Tracheal epithelial cell (primary cell): ENCODE results near the gene ZNF285. TPM values are rescaled to one million over a fixed set of nuclear protein-coding genes. Genes with fewer than 3 reads are reported as not detected.

Experiments
- total RNA-seq: library from RNA; depleted of rRNA; stranded (reverse); fragments of >200 nt; gene quantifications from 2 replicates; pipeline ENCODE4 v1.2.1, GENCODE V29; 2014

The ZNF285 gene
- total RNA-seq, result 2.3 and 3.9 TPM in 2 replicates

DNA sequence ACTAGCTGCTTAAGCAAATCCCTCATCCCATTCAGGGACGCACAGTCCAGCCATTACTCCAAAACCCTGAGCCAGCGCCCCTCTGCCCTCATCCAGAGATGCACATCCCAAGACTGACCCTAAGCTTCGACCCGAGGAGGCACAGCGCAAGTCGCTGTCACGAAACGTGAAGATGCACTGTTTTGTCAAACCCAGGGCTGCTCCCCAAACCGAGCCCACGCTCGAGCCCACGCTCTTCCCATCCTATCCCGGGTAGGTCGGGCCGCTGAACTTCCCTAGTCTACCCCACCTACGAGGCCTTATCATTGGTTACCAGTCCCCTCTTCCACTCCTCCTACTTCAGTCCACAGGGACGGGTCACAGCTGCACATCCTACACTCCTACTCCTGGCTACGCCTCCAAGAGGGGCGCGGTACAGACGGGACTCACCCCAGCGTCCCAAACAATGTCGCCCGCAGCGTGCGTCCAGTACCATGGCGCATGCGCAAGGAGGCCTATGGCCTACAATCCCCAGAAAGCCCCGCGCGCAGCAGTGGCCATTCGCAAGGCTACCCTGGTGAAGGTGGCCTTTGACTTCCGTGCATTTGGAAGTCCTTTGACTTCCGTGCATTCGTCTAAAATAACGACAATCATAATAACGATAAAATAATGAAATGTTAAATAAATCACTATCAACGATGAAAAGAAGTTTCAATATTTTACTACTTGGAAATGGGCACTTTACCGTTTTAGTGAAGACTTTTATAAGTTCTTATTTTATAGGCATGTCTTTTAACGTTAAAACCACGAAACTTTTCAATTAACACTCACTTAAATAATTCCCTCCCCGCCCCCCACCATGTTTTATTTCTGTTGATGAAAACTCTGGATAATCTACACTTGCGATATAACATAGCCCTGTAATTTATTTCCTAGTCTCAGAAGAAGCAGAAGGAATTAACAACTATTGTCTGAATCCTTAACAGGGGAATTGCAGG lies at the start of gene ZNF285:
Gene ZNF285, minus strand, starts transcription at position 470 of the 977 bp plus-strand sequence. CDS start 4,395 bp downstream, outside the sequence.

DNA sequence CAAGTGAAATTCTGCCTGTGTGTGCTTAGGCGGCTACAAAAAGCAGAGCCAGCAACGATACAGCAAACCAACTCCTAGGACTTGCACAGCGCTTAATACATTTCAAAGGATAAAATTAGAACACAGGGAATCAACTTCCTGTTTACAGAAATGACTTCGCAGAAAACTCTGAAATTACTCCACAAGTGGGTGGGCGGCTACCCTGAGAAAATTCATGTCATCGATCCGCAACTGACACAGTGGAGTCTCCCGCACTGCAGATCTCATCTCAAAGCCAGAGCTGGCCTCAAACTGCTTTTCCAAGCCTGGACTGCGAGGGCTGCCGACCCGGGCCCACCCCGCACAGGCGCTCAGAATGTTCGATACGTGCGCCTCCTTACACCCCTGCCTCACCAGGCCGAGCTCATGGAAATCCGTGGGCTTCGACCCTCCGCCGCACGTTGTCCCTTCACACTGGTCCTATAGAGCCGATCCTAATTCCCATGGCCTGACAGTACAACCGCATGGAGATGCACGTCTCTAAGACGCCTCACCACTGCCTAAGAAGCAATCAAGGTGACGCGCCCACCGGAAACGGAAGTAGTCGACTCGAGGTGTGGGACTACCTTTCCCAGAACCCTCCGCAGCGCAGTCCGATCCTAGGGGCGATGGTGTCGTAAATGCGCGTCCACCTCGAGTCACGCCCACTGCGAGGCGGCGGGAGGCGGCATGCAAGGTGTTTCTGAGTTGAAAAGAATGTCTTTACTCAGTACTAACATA lies 46.7 kb upstream of the ZNF285 start, which contains the start of gene ZNF229:
Gene ZNF229, minus strand, starts transcription at position 557 of the 759 bp plus-strand sequence. CDS start 5,625 bp downstream, outside the sequence.

DNA sequence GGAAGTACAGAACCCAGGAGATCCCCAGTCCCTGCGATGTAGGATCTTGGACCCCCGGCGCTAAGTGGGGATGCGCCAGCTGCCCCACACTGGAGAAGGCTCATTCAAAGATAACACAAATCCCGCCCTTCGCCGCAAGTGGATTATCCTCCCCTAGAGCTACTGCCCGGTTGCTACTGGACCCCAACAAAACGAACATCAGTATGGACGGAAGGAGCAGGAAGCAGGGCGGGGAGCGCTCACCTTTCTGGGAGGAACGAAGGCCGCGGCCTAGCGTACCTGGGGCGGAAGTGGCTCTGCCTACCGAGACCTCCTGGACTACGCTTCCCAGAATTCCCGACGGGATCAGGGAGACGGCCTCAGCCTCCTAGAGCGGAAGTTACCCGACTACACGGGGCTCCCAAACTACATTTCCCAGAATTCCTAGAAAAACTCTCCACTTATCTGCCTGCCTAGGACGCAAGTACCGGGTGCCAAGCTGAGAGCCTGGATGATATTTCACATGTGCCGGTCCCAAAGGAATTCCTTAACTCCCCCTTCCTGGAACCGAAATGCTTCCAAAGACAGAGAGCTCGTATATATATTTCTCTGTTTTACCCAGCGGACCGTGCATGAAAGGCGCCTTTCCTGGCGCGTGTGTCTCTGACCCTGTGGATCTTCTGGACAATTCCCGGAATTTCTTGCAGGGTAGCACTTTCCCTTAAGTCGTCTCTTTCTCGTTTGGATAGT lies 44.9 kb downstream of the ZNF285 start, which contains the start of gene ZNF112:
Gene ZNF112, minus strand, starts transcription at position 298 of the 729 bp plus-strand sequence. CDS start 16,141 bp downstream, outside the sequence.

Other genes starting within 250 kb of the ZNF285 start
- gene ZNF226, start 236.5 kb downstream of the ZNF285 start, total RNA-seq, result 7.2 and 9.0 TPM in 2 replicates
- gene ZNF227, start 189.1 kb downstream of the ZNF285 start, total RNA-seq, result 10.0 and 10.4 TPM in 2 replicates
- gene ZNF233, start 141.7 kb downstream of the ZNF285 start, total RNA-seq, result 0.24 and 1.1 TPM in 2 replicates
- gene ZNF235, start 96.6 kb downstream of the ZNF285 start, total RNA-seq, result 2.1 and 3.1 TPM in 2 replicates
- gene ZNF112, start 44.9 kb downstream of the ZNF285 start, total RNA-seq, result 3.4 and 5.1 TPM in 2 replicates
- gene ZNF229, start 46.9 kb upstream of the ZNF285 start, total RNA-seq, result 8.5 and 10.4 TPM in 2 replicates
- 4.0 and 8.0 TPM in 2 replicates for gene ZNF180, start 98.9 kb upstream of the ZNF285 start, total RNA-seq
- not detected in 2 replicates for gene CEACAM20, start 128.1 kb upstream of the ZNF285 start, total RNA-seq
- gene IGSF23, start 212.0 kb upstream of the ZNF285 start, total RNA-seq, result 0.48 TPM in 1 of 2 replicates, not detected in the other
- gene PVR, start 242.3 kb upstream of the ZNF285 start, total RNA-seq, result 84.0 and 177 TPM in 2 replicates